ENCODE measurements around the gene PHYKPL. TPM values are rescaled to one million over a fixed set of nuclear protein-coding genes. Genes with fewer than 3 reads are reported as not detected.

Gene PHYKPL
- total and polyA plus RNA-seq, 5 donors from 2014 or later: 41.5 to 165 (median 42.9) TPM

DNA sequence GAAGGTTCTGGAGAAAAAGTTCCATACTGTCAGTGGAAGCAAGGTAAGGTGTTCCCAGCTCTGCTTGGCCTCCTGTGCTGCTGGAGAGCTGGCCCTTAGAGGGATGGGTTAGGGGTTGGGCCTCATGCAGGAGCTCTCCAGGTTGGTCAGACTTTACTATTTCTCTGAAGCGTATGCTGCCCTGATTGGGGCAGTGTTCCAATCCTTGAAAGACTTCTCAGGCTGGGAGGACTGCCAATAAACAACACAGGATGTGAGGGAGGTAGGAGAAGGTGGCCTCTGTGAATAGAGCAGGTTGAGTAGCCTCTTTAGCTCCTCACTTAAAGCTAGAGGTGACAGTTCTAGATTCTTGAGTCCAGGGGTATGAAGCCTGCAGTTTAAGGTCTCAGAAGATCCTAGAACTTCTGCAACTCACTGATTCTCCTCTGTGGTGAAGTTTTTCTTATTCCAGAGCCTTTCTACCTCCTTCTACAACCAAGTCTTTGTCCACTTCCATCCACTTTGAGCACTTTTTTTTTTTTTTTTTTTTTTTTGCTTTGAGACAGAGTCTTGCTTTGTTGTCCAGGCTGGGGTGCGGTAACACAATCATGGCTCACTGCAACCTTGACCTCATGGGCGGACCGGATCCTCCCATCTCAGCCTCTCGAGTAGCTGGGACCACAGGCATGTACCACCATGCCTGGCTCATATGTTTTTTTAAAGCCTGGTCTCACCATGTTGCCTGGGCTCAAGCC lies 25.3 kb downstream of the PHYKPL start:
- DNase-seq: no peak
- ATAC-seq (ENCODE audit: low read depth in 2 of 2): no peak
- Histone ChIP-seq H3K4me1 (ENCODE audit: control insufficient read depth, insufficient read depth, low read length, poor library complexity, severe bottlenecking) (peaks cover 34% of the 10 kb centered on the region), H3K27me3 (ENCODE audit: control insufficient read depth, insufficient read depth, low read length) (no peaks in the 10 kb centered on the region), H3K9me3 (ENCODE audit: control insufficient read depth in 2 of 2, low read length in 2 of 2) (no peaks in the 10 kb centered on the region), H3K4me3 (ENCODE audit: low read depth, low read length) (peak overlapping the region; percentile 93), H3K27ac (ENCODE audit: insufficient read depth, low read length, poor library complexity, severe bottlenecking) (peak overlapping the region; percentile 6), H3K36me3 (ENCODE audit: control insufficient read depth, insufficient read depth, low read length) (peaks cover 60% of the 10 kb centered on the region)
- Mint-ChIP-seq H3K27ac (peak overlapping the region in 1 of 3 donors; percentile 92), H3K4me3 (peak overlapping the region; percentile 23 to 90 (median 60)), H3K27me3 (no peaks in the 10 kb centered on the region), H3K9me3 (peaks cover 0 to 2% (median 0%) of the 10 kb centered on the region in 7 donors), H3K36me3 (peaks cover 39% of the 10 kb centered on the region), H3K4me1 (peaks cover 5 to 51% (median 35%) of the 10 kb centered on the region in 4 donors)

- peak overlapping the region; percentile 93 for H3K4me3 ChIP-seq (ENCODE audit: low read depth, low read length)
- H3K9me3 ChIP-seq (ENCODE audit: control insufficient read depth in 2 of 2, low read length in 2 of 2): no peaks in the 10 kb centered on the region
- H3K27ac ChIP-seq (ENCODE audit: insufficient read depth, low read length, poor library complexity, severe bottlenecking): peak overlapping the region; percentile 76
- Mint-ChIP-seq H3K36me3 (peaks cover 38% of the 10 kb centered on the region), H3K27me3 (no peaks in the 10 kb centered on the region), H3K4me3 (peak overlapping the region; percentile 87 to 92 (median 90)), H3K4me1 (peaks cover 5 to 51% (median 35%) of the 10 kb centered on the region in 4 donors), H3K27ac (peak overlapping the region; percentile 63 to 92 (median 88)), H3K9me3 (peaks cover 0 to 2% (median 0%) of the 10 kb centered on the region in 7 donors)
- H3K4me1 ChIP-seq (ENCODE audit: control insufficient read depth, insufficient read depth, low read length, poor library complexity, severe bottlenecking): peaks cover 34% of the 10 kb centered on the region
- H3K27me3 ChIP-seq (ENCODE audit: control insufficient read depth, insufficient read depth, low read length): no peaks in the 10 kb centered on the region
- H3K36me3 ChIP-seq (ENCODE audit: control insufficient read depth, insufficient read depth, low read length): peaks cover 51% of the 10 kb centered on the region
- no peak for ATAC-seq (ENCODE audit: low read depth in 2 of 2)
- DNase-seq: peak in 2 of 3 donors; percentile 21 to 59
Observed at GRCh38 chr5:178206166-178207101, 26.2 kb downstream of the PHYKPL start.

GRCh38 chr5:178205749-178206047 lies 26.9 kb downstream of the PHYKPL start:
- Mint-ChIP-seq H3K27me3 (no peaks in the 10 kb centered on the region), H3K27ac (peak overlapping the region in 2 of 3 donors; percentile 63 to 88), H3K4me3 (peak overlapping the region; percentile 87 to 92 (median 90)), H3K4me1 (peaks cover 5 to 48% (median 34%) of the 10 kb centered on the region in 4 donors), H3K36me3 (peaks cover 35% of the 10 kb centered on the region), H3K9me3 (peaks cover 0 to 2% (median 0%) of the 10 kb centered on the region in 7 donors)
- peaks cover 34% of the 10 kb centered on the region for H3K4me1 ChIP-seq (ENCODE audit: control insufficient read depth, insufficient read depth, low read length, poor library complexity, severe bottlenecking)
- peaks cover 44% of the 10 kb centered on the region for H3K36me3 ChIP-seq (ENCODE audit: control insufficient read depth, insufficient read depth, low read length)
- peak overlapping the region; percentile 93 for H3K4me3 ChIP-seq (ENCODE audit: low read depth, low read length)
- no peaks in the 10 kb centered on the region for H3K27me3 ChIP-seq (ENCODE audit: control insufficient read depth, insufficient read depth, low read length)
- no peaks in the 10 kb centered on the region for H3K9me3 ChIP-seq (ENCODE audit: control insufficient read depth in 2 of 2, low read length in 2 of 2)
- DNase-seq (no peak), ATAC-seq (ENCODE audit: low read depth in 2 of 2) (no peak)
- H3K27ac ChIP-seq (ENCODE audit: insufficient read depth, low read length, poor library complexity, severe bottlenecking): peak overlapping the region; percentile 76

- Histone ChIP-seq H3K4me1 (ENCODE audit: control insufficient read depth, insufficient read depth, low read length, poor library complexity, severe bottlenecking) (peaks cover 34% of the 10 kb centered on the region), H3K4me3 (ENCODE audit: low read depth, low read length) (peak overlapping the region; percentile 93), H3K27me3 (ENCODE audit: control insufficient read depth, insufficient read depth, low read length) (no peaks in the 10 kb centered on the region), H3K27ac (ENCODE audit: insufficient read depth, low read length, poor library complexity, severe bottlenecking) (peak overlapping the region; percentile 76), H3K36me3 (ENCODE audit: control insufficient read depth, insufficient read depth, low read length) (peaks cover 38% of the 10 kb centered on the region), H3K9me3 (ENCODE audit: control insufficient read depth in 2 of 2, low read length in 2 of 2) (no peaks in the 10 kb centered on the region)
- Mint-ChIP-seq H3K27ac (peak overlapping the region in 2 of 3 donors; percentile 63 to 88), H3K9me3 (peaks cover 0 to 2% (median 0%) of the 10 kb centered on the region in 7 donors), H3K4me1 (peaks cover 5 to 43% (median 33%) of the 10 kb centered on the region in 4 donors), H3K27me3 (no peaks in the 10 kb centered on the region), H3K36me3 (peaks cover 35% of the 10 kb centered on the region), H3K4me3 (peak overlapping the region; percentile 87 to 100 (median 91))
- peak; percentile 27 to 43 for ATAC-seq (ENCODE audit: low read depth in 2 of 2)
- DNase-seq: peak; percentile 55 to 86 (median 67)
Observed at GRCh38 chr5:178204935-178205748, 27.5 kb downstream of the PHYKPL start.

- Mint-ChIP-seq H3K4me1 (peaks cover 5 to 41% (median 29%) of the 10 kb centered on the region in 4 donors), H3K36me3 (peaks cover 29% of the 10 kb centered on the region), H3K4me3 (peak within 1 kb of the TSS; percentile 97 to 100 (median 100)), H3K9me3 (peaks cover 0 to 2% (median 0%) of the 10 kb centered on the region in 7 donors), H3K27ac (peak within 1 kb of the TSS; percentile 97 to 100 (median 99)), H3K27me3 (no peaks in the 10 kb centered on the region)
- Histone ChIP-seq H3K4me3 (ENCODE audit: low read depth, low read length) (peak within 1 kb of the TSS; percentile 93), H3K36me3 (ENCODE audit: control insufficient read depth, insufficient read depth, low read length) (peaks cover 30% of the 10 kb centered on the region), H3K4me1 (ENCODE audit: control insufficient read depth, insufficient read depth, low read length, poor library complexity, severe bottlenecking) (peaks cover 34% of the 10 kb centered on the region), H3K9me3 (ENCODE audit: control insufficient read depth in 2 of 2, low read length in 2 of 2) (no peaks in the 10 kb centered on the region), H3K27me3 (ENCODE audit: control insufficient read depth, insufficient read depth, low read length) (no peaks in the 10 kb centered on the region), H3K27ac (ENCODE audit: insufficient read depth, low read length, poor library complexity, severe bottlenecking) (peak within 1 kb of the TSS; percentile 76)
- ATAC-seq (ENCODE audit: low read depth in 2 of 2) (peak; percentile 87 to 88), DNase-seq (peak; percentile 93 to 96 (median 96))
Observed at GRCh38 chr5:178204182-178204934, 28.2 kb downstream of the PHYKPL start, which contains the start of gene HNRNPAB. Gene HNRNPAB (plus strand): TSS chr5:178204533. CDS start chr5:178204838, 305 bp downstream.

GRCh38 chr5:178203670-178204181 lies 28.9 kb downstream of the PHYKPL start:
- no peak for DNase-seq
- Histone ChIP-seq H3K9me3 (ENCODE audit: control insufficient read depth in 2 of 2, low read length in 2 of 2) (no peaks in the 10 kb centered on the region), H3K4me3 (ENCODE audit: low read depth, low read length) (peak overlapping the region; percentile 62), H3K36me3 (ENCODE audit: control insufficient read depth, insufficient read depth, low read length) (peaks cover 24% of the 10 kb centered on the region), H3K27ac (ENCODE audit: insufficient read depth, low read length, poor library complexity, severe bottlenecking) (peak overlapping the region; percentile 76), H3K4me1 (ENCODE audit: control insufficient read depth, insufficient read depth, low read length, poor library complexity, severe bottlenecking) (peaks cover 34% of the 10 kb centered on the region), H3K27me3 (ENCODE audit: control insufficient read depth, insufficient read depth, low read length) (no peaks in the 10 kb centered on the region)
- Mint-ChIP-seq H3K36me3 (peaks cover 22% of the 10 kb centered on the region), H3K4me1 (peaks cover 5 to 36% (median 28%) of the 10 kb centered on the region in 4 donors), H3K27me3 (no peaks in the 10 kb centered on the region), H3K9me3 (peaks cover 0 to 2% (median 0%) of the 10 kb centered on the region in 7 donors), H3K4me3 (peak overlapping the region; percentile 97 to 100 (median 100)), H3K27ac (peak overlapping the region; percentile 76 to 97 (median 76))
- ATAC-seq (ENCODE audit: low read depth in 2 of 2): no peak

All from CD4-positive, CD25-positive, alpha-beta regulatory T cell (primary cell).